ENCODE measurements around the gene FOXP1.

- TF ChIP-seq, protein P1, sequence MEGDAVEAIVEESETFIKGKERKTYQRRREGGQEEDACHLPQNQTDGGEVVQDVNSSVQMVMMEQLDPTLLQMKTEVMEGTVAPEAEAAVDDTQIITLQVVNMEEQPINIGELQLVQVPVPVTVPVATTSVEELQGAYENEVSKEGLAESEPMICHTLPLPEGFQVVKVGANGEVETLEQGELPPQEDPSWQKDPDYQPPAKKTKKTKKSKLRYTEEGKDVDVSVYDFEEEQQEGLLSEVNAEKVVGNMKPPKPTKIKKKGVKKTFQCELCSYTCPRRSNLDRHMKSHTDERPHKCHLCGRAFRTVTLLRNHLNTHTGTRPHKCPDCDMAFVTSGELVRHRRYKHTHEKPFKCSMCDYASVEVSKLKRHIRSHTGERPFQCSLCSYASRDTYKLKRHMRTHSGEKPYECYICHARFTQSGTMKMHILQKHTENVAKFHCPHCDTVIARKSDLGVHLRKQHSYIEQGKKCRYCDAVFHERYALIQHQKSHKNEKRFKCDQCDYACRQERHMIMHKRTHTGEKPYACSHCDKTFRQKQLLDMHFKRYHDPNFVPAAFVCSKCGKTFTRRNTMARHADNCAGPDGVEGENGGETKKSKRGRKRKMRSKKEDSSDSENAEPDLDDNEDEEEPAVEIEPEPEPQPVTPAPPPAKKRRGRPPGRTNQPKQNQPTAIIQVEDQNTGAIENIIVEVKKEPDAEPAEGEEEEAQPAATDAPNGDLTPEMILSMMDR (IDR thresholded peaks at IDR 0.05): no peak
- TF ChIP-seq POLR2A (IDR thresholded peaks at IDR 0.05): no peak
These were observed 237.5 kb downstream of the FOXP1 start for GRCh38 chr3:71346061-71346460.

Data from adrenal gland (tissue), 5 donors.